HG03060 (cell line): ENCODE measurements around the gene BACE2.
"Not testable (repeated sequence)": the region's sequence is repeated elsewhere in the genome, so short reads cannot be mapped to it uniquely, and the experiment has no call there.

Source experiments
- ATAC-seq: cut with Tn5 transposase; IDR thresholded peaks from one replicate; pipeline ENCODE4 v1.9.1; 2021; ENCODE audit warnings: low read depth, moderate number of reproducible peaks; ENCODE audit not compliant: unreplicated experiment

The BACE2 gene

DNA sequence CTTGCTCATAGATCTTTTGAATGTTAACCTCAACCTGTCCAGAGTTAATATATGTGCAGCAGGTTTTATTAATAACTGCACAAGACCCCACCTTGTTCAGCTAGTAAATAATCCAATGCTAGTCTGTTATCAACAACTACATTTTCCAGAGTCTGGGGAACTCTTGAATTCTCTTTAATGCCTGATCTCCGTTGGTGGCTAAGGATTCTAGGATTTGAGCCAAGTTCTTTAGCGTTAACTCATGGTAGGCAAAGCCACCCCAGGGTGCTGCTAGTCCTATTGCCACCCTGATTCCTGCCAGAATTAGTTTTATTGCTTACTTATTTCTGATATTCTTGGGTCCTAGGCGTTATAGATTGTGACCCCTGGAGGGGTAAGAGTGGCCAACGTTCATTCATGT lies 12.8 kb downstream of the BACE2 start:
- ATAC-seq = no peak

DNA sequence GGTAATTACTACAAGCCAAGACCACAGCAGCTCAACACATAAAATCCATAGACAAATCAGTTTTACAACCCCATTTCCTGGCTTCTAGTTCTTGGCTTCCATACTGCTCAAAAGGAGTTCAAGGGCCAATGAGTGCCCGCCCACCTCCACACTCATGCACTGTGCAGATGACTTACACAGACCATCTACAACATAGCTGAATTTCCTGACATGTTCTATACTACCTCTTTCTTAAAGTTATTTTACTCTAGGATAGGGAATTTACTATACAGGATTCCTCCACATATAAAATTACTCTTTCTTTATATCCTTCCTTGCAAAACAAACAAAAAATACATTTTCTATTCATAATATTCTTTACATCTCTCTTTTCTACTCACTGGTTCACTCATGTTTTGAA lies 14.6 kb downstream of the BACE2 start:
- no peak for ATAC-seq

DNA sequence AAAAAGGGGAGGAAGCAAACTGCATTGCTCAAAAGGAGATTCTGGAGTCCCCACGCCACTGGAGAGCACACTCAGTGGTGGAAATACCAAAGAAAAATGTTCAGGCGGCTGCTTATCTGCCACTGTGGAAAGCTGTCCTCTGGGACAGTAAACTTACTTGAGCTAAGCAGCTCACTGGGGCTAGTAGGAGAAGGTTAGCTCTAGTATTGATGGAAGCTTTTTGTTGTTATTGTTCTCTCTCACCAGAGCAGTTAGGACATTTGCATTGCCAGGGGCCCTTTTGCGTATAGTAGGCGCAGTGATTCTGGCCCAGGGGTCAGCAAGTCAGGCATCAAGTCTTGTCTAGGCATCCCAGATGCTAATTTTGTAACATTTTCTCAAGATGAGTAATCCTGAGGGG lies 15.6 kb downstream of the BACE2 start:
- ATAC-seq = no peak

DNA sequence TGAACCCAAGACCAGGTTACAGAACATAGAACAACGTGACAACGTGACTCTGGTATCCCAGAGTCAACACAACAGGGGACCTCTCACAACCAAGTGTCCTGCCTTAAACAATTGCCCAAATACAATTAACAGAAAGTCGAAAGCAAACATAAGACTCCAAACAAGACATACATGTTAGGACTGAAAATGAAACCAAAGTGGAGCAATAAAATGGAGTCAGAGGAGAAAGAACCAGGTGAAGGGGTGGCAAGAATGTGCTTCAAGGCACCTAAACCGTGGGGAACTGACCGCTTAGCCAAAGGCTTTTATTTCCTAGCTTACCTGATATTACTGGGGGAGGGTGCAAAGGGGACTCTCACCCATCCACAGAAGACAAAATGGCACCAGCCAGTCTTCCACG lies 17.8 kb downstream of the BACE2 start:
- ATAC-seq = no peak

DNA sequence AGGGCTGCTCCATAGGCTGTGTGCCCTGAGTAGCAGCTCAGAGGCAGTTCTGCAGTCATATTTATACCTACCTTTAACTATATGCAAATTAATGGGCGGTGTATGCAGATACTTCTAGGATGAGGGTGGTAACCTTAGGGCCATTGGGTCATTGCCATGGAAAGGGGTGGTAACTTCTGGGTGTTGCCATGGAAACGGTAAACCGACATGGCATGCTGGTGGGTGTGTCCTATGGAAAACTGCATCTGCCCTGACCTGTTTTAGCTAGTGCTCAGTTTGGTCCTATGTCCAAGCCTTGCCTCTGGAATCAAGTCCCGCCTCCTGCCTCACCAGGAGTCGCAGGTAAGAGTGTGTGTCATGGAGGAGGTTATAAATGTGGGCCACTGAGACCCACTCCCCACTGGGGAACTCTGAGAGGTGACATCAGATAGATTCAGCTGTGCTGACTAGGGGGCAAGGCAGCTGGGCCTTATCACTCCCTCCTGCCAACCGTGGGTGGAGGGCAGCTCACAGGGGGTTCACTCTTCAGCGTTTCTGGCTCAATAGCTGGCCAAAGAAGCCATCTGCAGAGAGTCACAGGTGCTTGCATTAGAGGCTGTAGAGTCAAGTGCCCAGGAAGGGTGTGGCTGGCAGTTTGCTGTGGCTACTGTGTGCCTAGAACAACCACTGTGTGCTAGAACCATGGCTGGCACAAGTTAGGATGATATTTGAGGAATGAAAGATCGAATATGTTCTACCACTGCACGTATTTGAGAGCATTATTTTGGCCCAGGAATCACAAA lies 19.0 kb downstream of the BACE2 start:
- ATAC-seq = no peak

DNA sequence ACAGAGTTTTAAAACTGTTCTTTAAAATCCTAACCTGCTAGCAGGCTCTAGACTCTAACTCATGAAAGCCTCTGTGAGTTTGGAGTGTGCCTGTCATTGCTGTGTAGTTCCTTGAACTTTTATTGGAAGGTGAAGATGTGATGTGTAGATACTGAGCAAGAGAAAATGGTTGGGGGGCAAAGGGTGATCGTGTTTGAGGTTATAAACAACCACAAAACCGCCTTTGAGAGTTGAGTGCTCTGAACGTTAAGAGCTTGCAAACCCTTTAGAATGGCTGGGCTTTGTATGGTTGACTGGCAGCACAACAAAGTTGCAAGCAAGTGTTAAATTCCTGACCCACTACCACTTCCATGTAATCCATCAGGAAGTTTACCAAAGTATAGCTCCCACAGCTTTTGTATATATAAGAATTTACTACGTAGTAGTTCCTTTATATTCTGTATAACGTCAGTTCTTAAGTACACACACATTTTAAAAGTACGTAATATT lies 19.6 kb downstream of the BACE2 start:
- no peak for ATAC-seq

DNA sequence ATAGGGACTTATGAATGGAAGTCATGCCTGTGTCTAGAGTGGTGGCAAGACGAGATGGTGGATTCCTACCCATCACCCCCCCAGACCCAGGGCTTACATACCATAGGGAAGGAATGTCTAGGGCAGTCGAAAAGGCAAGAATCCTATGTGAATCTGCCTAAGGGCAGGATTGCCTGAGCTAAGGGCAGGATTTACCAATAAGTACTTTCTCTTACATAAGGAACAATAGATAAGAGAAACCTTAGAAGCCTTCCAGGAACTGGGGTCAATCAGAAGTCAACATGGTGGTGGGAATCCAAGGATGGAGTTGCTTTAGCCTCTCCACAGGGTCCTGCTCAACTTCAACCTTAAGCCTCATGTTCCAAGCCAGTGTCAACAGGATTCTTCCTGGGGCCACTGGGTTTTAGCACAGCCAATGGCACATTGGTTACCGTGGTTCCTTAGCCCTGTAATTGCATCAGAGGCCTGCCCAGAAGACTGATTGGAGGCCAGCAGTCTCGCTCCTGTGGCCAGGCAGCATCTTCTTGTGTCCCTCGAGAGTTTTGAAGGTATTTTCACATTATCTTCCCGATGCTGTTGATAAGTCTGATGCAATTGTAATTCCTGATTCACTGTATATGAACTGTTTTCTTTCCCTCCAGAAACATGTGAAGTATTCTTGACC lies 20.7 kb downstream of the BACE2 start:
- no peak for ATAC-seq

DNA sequence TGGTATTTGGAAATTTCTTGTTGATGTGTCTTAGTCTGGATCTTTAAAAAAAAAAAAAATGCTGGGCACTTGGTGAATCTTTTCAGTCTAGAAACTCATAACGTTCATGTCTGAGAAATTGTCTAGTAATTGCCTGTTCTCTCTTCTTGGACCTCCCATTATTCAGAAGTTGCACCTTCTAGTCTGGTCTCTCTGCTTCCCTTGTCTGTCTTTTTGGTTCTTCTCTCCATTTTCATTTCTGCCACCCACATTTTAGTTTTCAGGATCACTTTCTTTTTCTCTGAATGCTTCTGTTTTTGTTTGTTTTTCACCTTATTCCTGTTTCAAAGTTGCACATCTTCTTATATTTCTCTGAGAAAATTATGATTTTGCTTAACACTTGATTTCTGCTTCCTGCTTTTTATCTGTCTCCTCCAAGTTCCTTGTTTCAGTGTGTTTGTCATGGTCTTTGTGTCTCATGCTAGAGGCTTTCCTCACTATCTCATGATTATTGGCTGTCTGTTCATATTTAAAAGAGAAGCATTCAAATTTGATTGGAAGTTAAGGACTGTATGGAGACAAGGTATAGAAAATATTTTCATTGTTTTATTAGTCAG lies 21.3 kb downstream of the BACE2 start:
- no peak for ATAC-seq

DNA sequence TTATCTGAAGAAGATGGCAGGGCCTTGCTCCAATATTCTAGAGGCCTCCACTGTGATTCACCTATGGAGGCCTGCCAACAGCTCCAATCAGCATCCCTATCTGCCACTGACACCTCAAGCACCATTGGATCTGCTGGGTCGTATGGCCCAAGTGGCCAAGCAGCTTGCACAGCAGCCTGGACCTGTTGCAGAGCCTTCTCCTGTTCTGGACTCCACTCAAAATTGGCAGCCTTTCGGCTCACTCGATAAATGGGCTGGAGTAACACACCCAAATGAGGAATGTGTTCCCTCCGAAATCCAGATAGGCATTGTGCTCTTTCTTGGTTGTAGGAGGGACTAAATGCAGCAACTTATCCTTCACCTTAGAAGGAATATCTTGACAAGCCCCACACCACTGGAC lies 24.6 kb downstream of the BACE2 start:
- ATAC-seq = not testable (repeated sequence)

DNA sequence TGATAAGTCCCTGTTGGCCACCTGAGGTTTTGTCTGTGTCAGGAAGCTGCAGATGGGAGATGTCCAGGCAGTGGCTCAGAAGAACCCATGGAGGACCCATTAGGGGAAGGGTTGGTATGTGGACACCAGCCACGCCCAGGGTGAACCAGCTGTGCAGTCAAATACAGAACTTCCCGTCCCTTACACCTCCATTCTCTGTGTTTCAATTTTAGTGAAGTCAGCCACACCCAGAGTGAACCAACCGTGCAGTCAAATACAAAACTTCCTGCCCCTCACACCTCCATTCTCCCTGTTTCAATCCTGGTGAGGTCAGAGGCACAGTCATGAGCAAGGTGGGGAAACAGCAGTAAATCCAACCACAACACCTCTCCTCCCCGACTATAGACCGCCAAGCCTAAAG lies 27.4 kb downstream of the BACE2 start:
- no peak for ATAC-seq

DNA sequence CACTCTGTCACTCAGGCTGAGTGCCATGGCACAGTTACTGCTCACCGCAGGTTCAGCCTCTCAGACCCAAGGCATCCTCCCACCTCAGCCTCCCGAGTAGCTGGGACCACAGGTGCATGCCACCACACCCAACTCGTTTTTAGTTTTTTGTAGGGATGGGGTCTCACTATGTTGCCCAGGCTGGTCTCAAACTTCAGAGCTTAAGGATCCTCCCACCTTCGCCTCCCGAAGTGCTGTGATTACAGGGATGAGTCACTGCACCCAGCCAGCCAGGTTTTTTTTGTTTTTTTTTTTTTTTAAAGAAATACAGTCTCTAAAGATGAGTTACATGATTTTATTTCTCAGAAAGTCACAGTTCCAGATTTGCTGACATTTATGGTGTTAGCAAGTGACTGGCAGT lies 29.0 kb downstream of the BACE2 start:
- no peak for ATAC-seq

DNA sequence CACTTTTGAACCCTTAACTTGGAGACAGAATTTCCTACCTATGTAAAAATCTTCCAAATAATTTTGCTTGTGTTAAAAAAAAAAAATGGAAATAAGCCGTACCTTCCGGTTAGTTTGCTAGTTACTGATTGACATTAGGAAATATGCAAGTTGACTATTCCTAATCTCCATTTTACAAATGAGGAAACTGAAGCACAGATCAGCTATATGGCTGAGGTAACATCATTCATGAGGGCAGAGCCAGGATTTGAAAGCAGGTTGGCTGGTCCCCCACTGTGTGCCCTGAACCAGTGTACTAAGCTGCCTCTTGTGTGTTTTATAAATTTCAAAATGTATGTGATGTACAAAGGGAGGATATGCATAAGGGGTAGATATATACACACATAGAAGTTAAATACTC lies 29.6 kb downstream of the BACE2 start:
- no peak for ATAC-seq

DNA sequence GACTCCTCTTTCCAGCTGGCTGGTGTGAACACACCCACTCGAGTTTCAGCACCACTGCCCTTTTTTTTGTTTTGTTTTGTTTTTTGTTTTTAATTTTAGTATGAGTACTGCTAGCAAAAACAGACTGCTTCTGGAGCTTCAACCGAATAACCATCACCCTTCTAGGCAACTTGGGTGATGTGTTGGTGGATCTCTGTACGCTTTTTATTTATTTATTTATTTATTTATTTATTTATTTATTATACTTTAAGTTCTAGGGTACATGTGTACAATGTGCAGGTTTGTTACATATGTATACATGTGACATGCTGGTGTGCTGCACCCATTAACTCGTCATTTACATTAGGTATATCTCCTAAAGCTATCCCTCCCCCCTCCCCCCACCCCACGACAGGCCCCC lies 30.7 kb downstream of the BACE2 start:
- not testable (repeated sequence) for ATAC-seq

DNA sequence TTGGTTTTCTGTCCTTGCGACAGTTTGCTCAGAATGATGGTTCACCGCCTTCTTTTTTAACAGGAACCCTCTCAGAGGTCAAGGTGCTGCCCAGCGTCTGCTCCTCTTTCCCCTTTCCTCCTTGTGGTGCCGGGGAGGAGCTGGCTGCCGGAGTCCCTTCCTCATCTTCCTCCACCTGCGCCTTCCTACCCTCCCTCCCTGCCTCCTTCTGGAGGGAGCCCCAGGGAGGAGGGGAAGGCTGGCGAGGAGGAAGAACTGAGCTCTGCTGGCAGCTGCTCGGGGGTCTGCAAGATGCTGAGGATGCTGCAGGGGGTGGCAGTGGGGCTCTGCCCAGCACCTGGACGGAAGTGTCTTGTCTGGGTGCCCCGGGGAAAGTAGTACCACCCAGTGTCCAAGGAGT lies 31.2 kb downstream of the BACE2 start:
- ATAC-seq = no peak

DNA sequence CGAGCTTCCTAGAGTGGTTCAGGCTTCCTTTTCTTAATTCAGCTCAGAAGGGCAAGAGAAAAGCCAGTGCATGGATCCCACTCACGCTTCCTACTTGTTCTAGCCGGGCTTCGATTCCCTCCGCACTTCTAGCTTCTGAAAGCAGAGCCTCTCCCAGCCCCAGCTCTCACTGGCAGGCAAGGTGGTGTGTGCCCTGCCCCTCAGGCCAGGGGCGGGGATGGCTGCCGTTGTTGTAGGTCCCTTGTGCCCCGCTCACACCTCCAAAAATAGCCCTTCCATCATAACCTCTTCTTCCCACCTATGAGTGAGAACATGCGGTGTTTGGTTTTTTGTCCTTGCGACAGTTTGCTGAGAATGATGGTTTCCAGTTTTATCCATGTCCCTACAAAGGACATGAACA lies 31.6 kb downstream of the BACE2 start:
- no peak for ATAC-seq

DNA sequence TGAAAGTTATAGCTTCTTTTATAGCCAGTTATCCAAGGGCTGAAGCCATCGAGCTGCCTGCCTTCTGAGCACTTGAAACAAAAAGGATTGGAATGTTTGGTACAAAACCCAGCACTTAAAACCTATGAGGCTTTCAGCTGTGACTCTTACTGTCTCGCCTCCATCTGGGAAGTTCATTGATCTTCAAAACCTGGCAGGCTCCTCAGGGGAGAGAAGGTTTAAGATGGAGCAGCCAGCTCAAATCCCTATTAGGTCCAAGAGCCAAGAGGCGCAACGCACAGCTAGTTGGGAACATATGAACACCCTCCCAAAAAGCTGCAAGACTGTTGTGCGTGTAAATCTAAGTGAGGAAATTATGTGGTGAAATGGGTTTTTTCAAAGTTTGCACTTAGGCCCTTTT lies 33.4 kb downstream of the BACE2 start:
- no peak for ATAC-seq

DNA sequence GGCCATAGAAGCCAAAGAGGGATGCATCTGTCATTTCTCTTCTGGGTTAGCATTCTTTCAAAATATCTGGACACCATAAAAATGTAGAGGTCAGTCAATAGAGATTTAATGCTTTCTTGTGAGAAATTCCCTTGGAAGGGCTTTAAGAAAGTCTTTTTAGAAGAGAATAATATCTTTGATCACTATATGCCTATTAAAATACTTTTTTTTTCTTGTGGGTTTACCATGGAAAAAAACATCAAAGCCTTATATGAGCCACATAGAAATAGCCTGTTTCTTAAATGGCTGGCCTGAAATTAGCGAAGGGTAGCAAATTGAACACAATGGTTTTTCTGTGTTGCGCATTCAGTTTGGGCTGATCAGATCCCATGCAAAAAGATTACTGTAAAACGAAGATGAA lies 36.8 kb downstream of the BACE2 start:
- ATAC-seq = no peak

DNA sequence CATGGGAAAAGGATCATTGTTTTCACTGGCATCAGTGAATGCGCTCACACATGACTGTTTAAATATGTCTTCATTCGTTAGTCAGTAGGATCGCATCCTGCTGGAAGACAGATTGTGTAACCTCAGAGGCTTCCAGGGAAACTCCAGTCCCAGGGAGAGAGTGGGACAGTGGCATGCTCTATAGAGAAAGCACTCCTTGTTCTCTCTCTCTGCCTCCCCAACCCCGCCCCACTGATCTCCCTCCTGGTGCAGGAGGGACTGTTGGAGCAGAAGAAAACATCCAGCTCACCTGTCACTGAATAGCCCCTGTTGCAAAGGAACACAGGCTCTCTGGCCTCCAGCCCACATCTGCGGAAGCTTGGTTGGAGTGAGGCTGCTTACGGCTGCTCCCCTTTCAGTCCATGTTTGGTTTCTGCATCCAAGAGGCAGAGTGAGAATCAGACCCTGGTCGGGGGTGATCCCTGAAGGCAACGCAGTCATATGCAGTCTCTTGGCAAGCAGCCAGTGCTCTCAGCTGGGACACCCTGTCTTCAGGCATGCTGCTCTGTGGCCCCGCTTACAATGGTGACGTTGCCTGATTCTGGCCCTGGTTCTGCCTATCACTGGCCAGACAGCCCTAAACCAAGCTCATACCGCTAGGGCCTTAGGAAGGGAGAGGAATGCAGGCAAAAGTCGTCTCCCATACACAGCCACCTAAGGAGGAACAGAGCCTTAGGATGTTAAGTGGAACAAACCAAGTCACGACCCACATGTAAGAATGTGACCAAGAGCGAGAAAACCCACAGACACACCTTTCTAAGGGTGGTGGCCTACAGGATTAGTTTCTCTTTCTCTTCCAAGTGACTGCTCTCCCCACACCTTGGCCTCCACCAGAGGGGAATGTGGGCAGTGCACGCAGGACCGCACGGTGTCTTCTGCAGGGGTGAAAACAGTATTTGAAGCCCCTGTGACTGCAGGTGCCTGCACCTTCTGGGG lies 39.7 kb downstream of the BACE2 start:
- ATAC-seq = no peak

DNA sequence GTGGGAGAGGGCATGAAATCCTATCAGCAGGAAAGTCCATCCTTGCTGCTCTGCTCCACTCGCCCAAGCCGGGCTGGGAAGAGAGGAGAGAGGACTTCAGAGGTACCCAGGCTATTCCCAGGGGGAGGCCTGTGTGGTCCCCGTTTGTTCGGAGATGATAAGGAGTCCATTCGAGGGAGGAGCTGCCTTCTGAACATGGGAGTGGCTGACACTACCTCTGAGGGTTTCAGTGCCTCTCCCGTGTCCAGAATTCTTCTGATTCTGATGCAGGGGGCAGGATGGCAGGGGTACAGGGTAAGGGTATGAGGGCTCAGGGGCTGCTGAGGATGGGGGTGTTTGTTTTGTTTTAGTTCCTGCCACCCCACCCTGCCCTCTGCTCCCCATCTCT lies 40.4 kb downstream of the BACE2 start:
- ATAC-seq = no peak

DNA sequence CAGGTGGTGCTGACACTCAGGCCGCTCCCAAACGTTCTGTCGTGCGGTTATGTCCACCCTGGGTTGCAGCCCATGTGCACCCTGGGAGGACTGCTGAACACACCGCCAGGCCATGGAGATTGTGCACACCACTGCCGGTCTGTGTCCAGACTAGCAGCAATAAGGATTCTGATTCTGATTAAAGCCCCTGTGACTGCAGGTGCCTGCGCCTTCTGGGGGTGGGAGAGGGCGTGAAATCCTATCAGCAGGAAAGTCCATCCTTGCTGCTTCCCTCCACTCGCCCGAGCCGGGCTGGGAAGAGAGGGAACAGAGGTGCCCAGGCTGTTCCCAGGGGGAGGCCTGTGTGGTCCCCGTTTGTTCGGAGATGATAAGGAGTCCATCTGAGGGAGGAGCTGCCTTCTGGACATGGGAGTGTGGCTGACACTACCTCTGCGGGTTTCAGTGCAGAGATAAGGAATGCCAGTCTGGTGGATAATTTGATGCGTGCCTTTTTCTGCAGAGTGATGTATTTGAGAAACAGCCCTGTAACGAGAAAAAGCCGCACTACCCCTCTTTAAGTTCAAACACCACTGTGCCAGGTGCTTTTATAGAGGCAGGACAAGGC lies 41.2 kb downstream of the BACE2 start:
- no peak for ATAC-seq
